ENCODE results near the gene CNOT1. TPM values are rescaled to one million over a fixed set of nuclear protein-coding genes. Genes with fewer than 3 reads are reported as not detected.
A peak's percentile ranks its signal among the peaks of the same experiment; 100 is the strongest.

CNOT1 gene
- total RNA-seq, 2 experiments from 2014 or later = 268 to 273 TPM

DNA sequence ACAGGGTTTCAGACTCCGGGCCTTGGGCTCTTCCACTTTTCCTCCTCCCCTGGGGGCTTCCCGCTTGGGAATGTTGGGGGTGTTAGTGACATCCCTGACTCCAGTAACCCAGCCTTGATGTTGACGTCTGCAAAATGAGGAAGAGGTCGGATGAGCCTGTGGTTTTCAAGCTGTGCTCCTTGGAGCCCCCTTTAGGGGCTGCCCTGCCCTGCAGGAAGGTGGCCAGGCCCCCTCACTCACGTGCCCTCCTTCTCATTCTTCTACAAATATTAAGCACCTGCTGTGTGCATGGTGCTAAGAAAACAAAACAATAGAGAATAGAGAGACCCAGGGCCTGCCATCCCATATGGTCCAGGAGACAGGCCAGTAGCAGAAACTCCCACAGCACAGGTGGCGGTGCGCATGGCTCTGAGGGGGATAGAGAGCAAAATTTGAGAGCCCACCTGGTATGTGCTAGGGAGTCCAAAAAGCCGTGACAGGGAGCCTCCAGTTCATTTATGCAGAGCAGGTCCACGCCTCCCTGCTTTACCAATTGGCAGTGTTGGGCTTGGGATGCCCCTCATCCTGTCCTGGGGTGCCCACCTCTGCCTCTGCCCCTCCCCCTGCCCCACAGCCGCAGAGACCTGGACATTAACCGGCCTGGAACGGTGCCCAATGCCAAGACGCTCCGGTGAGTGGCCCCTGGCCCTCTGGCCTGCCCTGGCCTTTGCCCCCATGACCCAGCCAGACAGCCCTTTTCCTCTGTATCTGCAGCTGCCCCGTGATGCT lies 122.2 kb downstream of the CNOT1 start:
- no peak overlapping the region for H3K4me3 Mint-ChIP-seq
- no peaks in the 10 kb centered on the region for H3K36me3 Mint-ChIP-seq
- DNase-seq (no peak), ATAC-seq (no peak)
- no peaks in the 10 kb centered on the region for H3K27me3 Mint-ChIP-seq
- H3K9me3 Mint-ChIP-seq (ENCODE audit: low read depth) = no peaks in the 10 kb centered on the region
- CTCF ChIA-PET = no interaction called here
- peaks cover 2% of the 10 kb centered on the region for H3K4me1 Mint-ChIP-seq
- H3K27ac Mint-ChIP-seq = no peak overlapping the region

- H3K27me3 Mint-ChIP-seq = peaks cover 2% of the 10 kb centered on the region
- ATAC-seq = no peak
- no peak overlapping the region for H3K4me3 Mint-ChIP-seq
- no peak for DNase-seq
- no peaks in the 10 kb centered on the region for H3K9me3 Mint-ChIP-seq (ENCODE audit: low read depth)
- peaks cover 2% of the 10 kb centered on the region for H3K4me1 Mint-ChIP-seq
- H3K36me3 Mint-ChIP-seq = no peaks in the 10 kb centered on the region
- no peak overlapping the region for H3K27ac Mint-ChIP-seq
- CTCF ChIA-PET = no interaction called here
Observed at GRCh38 chr16:58506241-58507194, 123.1 kb downstream of the CNOT1 start.

GRCh38 chr16:58503863-58504688 lies 125.5 kb downstream of the CNOT1 start:
- no peak overlapping the region for H3K27ac Mint-ChIP-seq
- H3K4me1 Mint-ChIP-seq = peaks cover 9% of the 10 kb centered on the region
- H3K36me3 Mint-ChIP-seq = no peaks in the 10 kb centered on the region
- no peaks in the 10 kb centered on the region for H3K9me3 Mint-ChIP-seq (ENCODE audit: low read depth)
- no peak for DNase-seq
- ATAC-seq = no peak
- CTCF ChIA-PET = no interaction called here
- H3K27me3 Mint-ChIP-seq = peaks cover 15% of the 10 kb centered on the region
- H3K4me3 Mint-ChIP-seq = no peak overlapping the region

DNA sequence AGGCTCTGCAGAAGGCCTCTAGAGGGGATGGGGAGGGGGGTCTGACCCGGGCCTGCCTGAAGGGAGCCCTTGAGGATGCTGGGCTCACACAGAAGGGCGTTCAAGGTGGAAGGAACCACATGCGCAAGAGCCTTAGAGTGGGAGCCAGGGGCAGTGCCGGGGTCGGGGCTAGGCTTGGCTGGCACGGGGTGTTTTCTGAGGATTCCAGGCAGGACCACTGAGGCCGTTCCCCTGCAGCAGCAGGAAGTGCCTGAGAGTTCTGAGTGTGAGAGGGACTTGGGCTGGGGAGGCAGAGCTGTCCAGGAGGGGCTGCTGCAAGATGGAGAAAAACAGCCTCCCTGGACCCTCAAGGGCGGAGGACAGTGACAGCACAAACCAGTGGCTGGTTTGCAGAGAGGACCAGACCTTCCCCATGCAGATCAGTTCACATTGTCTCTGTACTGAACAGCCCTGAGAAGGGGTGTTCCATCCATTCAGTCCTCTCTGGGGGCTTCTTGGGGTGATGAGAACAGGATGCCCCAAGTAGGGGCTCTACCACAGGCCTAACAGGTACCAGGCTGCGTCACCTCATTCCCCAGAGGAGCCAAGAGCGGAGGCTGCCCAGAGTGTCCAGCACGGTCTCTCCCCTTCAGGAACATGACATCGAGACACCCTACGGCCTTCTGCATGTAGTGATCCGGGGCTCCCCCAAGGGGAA lies 126.3 kb downstream of the CNOT1 start:
- no peak overlapping the region for H3K4me3 Mint-ChIP-seq
- CTCF ChIA-PET = no interaction called here
- H3K27me3 Mint-ChIP-seq = peaks cover 15% of the 10 kb centered on the region
- DNase-seq (no peak), ATAC-seq (no peak)
- no peaks in the 10 kb centered on the region for H3K36me3 Mint-ChIP-seq
- peaks cover 9% of the 10 kb centered on the region for H3K4me1 Mint-ChIP-seq
- no peak overlapping the region for H3K27ac Mint-ChIP-seq
- H3K9me3 Mint-ChIP-seq (ENCODE audit: low read depth) = no peaks in the 10 kb centered on the region

- Mint-ChIP-seq H3K9me3 (ENCODE audit: low read depth) (no peaks in the 10 kb centered on the region), H3K4me3 (no peak overlapping the region), H3K27ac (no peak overlapping the region), H3K27me3 (peaks cover 15% of the 10 kb centered on the region), H3K4me1 (peaks cover 11% of the 10 kb centered on the region), H3K36me3 (no peaks in the 10 kb centered on the region)
- DNase-seq = no peak
- no peak for ATAC-seq
- CTCF ChIA-PET = interaction anchor here (3.8 kb wide), 1 partner anchor 9 kb away, joined by 17 read pairs; no protein-coding TSS in a partner anchor
Observed at GRCh38 chr16:58502217-58502921, 127.3 kb downstream of the CNOT1 start.

DNA sequence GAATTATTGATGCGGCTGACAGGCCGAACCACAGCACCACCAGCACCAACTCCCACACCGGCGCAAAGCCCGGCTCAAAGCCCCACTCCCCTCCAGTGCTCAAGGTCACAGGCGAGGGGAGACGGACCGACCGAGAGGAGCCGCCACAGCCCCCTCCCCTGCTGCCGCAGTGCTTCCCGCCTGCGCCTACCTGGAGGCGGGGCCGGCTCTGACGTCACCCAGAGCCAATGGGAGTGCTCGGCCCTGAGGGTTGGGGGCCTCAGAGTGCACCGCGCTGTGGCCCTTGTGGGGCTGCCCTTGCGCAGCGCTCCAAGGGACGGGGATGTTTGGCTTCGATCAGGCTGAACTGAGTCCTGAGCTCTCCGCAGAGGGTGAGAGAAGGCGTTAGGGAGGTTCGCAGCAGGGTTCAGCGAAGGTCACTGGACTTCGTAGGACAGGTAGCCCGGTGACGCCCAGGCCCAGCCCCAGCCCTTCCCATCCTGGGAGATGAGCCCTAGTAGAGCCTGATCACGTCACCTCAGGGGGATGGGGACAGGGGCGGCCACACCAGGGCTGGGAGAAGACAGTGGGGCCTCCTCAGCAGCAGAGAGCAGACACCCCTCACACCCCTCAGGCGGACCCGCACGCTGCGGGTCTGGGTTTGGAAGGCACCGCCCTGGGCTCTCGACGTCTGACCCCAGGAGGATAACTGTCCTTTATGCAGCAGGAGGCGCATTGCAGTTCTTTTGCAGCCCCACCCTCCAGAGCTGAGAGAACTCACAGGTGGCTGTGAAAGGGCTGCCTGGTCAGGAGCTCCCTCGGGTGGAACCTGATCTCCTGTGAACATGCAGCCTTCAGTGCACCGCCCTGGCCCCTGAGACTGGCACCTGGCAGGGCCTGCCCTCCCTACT lies 128.1 kb downstream of the CNOT1 start:
- DNase-seq (no peak), ATAC-seq (peak; percentile 28)
- H3K4me1 Mint-ChIP-seq = peaks cover 15% of the 10 kb centered on the region
- CTCF ChIA-PET = interaction anchor here (3.8 kb wide), 1 partner anchor 10 kb away, joined by 17 read pairs; no protein-coding TSS in a partner anchor
- no peaks in the 10 kb centered on the region for H3K36me3 Mint-ChIP-seq
- H3K4me3 Mint-ChIP-seq = peak overlapping the region; percentile 49
- H3K27ac Mint-ChIP-seq = no peak overlapping the region
- H3K9me3 Mint-ChIP-seq (ENCODE audit: low read depth) = no peaks in the 10 kb centered on the region
- peaks cover 15% of the 10 kb centered on the region for H3K27me3 Mint-ChIP-seq

DNA sequence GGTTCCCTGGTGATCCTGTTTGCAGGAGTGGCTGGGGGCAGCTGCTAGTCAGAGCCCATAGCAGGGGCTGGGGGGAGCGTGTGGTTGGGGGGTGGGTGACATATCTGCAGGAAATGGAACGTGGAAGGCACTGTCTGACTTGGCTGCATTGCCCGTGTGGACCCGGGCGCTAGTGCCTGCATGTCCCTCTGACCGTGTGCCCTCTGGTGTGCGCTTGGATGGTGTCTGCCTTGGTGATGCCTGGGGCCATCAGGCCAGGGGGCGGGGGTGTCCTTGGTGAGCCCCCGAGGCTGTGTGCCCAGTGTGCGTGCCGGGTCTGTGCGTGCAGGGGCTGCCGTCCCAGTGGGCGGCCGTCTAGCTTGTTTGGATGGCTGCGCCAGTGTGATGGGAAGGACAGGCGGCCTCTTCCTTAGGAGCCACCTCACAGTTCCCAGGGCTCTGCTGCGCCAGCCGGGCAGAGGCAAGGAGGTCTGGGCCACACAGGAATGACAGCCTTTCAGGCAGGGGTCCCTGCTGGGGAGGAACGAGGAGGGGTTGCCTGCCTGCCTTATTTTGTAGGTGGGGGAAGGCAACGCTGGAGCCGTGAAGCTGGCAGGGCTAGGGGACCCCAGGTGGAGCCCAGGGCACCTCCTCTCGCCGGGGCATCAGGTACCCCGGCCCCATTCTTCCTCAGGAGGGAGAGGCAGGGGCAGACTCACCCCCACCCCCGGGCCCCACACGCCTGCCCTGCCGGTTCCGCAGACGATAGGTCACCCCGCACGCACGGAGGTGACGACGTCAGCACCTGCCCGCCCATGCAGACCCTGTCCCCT lies 129.0 kb downstream of the CNOT1 start:
- no peaks in the 10 kb centered on the region for H3K9me3 Mint-ChIP-seq (ENCODE audit: low read depth)
- H3K36me3 Mint-ChIP-seq = no peaks in the 10 kb centered on the region
- H3K27me3 Mint-ChIP-seq = peaks cover 15% of the 10 kb centered on the region
- peaks cover 16% of the 10 kb centered on the region for H3K4me1 Mint-ChIP-seq
- CTCF ChIA-PET = interaction anchor here (1.6 to 3.8 kb wide), 3 partner anchors 11 to 256 kb away, joined by 4 to 17 read pairs (median 8); no protein-coding TSS in a partner anchor
- H3K27ac Mint-ChIP-seq = no peak overlapping the region
- H3K4me3 Mint-ChIP-seq = peak overlapping the region; percentile 49
- peak; percentile 2 for ATAC-seq
- no peak for DNase-seq

DNA sequence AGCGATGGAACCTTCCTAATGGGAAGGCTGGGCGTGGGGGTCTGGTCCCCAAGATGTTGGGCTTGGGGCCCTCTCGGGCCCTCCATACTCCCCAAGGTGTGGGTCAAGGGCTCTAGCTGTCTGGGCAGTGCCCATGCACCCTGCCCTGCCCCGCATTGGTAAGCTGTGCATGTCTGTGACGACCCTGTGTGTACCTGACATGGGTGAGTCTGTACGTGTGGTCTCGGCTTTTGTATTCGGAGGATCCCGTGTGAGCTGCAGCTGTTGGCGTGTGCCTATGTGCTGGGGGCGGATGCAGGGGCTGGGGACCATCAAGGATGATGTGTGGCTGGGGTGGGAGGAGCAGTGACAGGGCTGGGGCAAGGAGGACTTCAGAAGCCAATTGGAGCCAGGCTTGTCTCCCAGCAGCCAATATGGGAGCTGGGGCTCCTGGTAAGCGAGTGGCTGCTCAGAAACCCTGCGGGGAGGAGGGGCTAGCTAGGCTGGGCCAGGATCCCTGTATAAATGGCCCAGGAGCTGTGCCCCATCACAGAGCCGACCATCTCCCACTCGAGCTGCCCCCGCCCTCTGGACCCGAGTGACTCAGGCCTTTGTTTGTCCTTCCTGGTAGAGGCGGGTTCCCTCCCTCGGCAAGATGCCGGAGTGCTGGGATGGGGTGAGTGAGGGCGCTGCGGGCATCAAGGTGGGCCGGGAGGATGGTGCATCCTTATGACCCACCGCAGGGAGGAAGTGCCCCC lies 129.8 kb downstream of the CNOT1 start, which contains the start of gene NDRG4:
TSS of gene NDRG4 (plus strand) at position 529 of the 737 bp plus-strand sequence. CDS start at position 635, 106 bp downstream.
- peak; percentile 75 for ATAC-seq
- Mint-ChIP-seq H3K9me3 (ENCODE audit: low read depth) (no peaks in the 10 kb centered on the region), H3K36me3 (no peaks in the 10 kb centered on the region), H3K27ac (no peak within 1 kb of the TSS), H3K4me1 (peaks cover 23% of the 10 kb centered on the region), H3K27me3 (peaks cover 15% of the 10 kb centered on the region), H3K4me3 (peak within 1 kb of the TSS; percentile 49)
- peak; percentile 70 for DNase-seq
- CTCF ChIA-PET = interaction anchor here (1.0 to 3.8 kb wide), 5 partner anchors 12 to 257 kb away, joined by 3 to 17 read pairs (median 6); no protein-coding TSS in a partner anchor

GRCh38 chr16:58499092-58499511 lies 130.5 kb downstream of the CNOT1 start:
- CTCF ChIA-PET = interaction anchor here (1.0 to 3.8 kb wide), 5 partner anchors 11 to 257 kb away, joined by 3 to 17 read pairs (median 6); no protein-coding TSS in a partner anchor
- H3K27ac Mint-ChIP-seq = no peak overlapping the region
- peaks cover 23% of the 10 kb centered on the region for H3K4me1 Mint-ChIP-seq
- ATAC-seq (no peak), DNase-seq (no peak)
- peaks cover 15% of the 10 kb centered on the region for H3K27me3 Mint-ChIP-seq
- H3K9me3 Mint-ChIP-seq (ENCODE audit: low read depth) = no peaks in the 10 kb centered on the region
- no peak overlapping the region for H3K4me3 Mint-ChIP-seq
- H3K36me3 Mint-ChIP-seq = no peaks in the 10 kb centered on the region

Measured in activated CD8-positive, alpha-beta memory T cell treated with anti-CD3 and anti-CD28 coated beads, Interleukin-2, amount 10 ng/mL, durations not matched to agents 7 days and 5 days (primary cell).